ENCODE results near the gene ANP32E. TPM values are rescaled to one million over a fixed set of nuclear protein-coding genes. Genes with fewer than 3 reads are reported as not detected.
A peak's percentile ranks its signal among the peaks of the same experiment; 100 is the strongest.

ANP32E gene
- total RNA-seq, 1 donor, result 13.8 TPM

- peaks cover 24% of the 10 kb centered on the region for H3K36me3 ChIP-seq (ENCODE audit: insufficient read depth, low read length)
- peak overlapping the region; percentile 85 for H2AFZ ChIP-seq (ENCODE audit: low read length)
- H3K27ac ChIP-seq (ENCODE audit: low read depth, low read length), result peak overlapping the region; percentile 89
- peak overlapping the region; percentile 98 for H3K4me2 ChIP-seq (ENCODE audit: insufficient read depth, low read length)
- H4K20me1 ChIP-seq (ENCODE audit: insufficient read depth, low read length), result no peaks in the 10 kb centered on the region
- no peaks in the 10 kb centered on the region for H3K9me3 ChIP-seq (ENCODE audit: low read depth, low read length)
- H3K79me2 ChIP-seq (ENCODE audit: insufficient read depth, low read length), result peaks cover 12% of the 10 kb centered on the region
- DNase-seq (ENCODE audit: insufficient read length, low spot score, missing footprints), result no peak
- H3K27me3 ChIP-seq (ENCODE audit: insufficient read depth, low read length), result no peaks in the 10 kb centered on the region
- H3K4me1 ChIP-seq (ENCODE audit: insufficient read depth, low read length), result peaks cover 24% of the 10 kb centered on the region
- H3K4me3 ChIP-seq (ENCODE audit: insufficient read depth, low read length), result peak overlapping the region; percentile 90
- TF ChIP-seq CTCF (IDR thresholded peaks at IDR 0.05; ENCODE audit: extremely low read depth, low read depth, low read length), result peak; percentile 84
Measured at GRCh38 chr1:150281221-150281757, 45.4 kb upstream of the ANP32E start.

- Histone ChIP-seq H3K79me2 (ENCODE audit: insufficient read depth, low read length) (peaks cover 12% of the 10 kb centered on the region), H3K4me1 (ENCODE audit: insufficient read depth, low read length) (peaks cover 24% of the 10 kb centered on the region), H4K20me1 (ENCODE audit: insufficient read depth, low read length) (no peaks in the 10 kb centered on the region), H3K27me3 (ENCODE audit: insufficient read depth, low read length) (no peaks in the 10 kb centered on the region), H3K4me3 (ENCODE audit: insufficient read depth, low read length) (no peak overlapping the region), H3K27ac (ENCODE audit: low read depth, low read length) (no peak overlapping the region), H3K4me2 (ENCODE audit: insufficient read depth, low read length) (no peak overlapping the region), H2AFZ (ENCODE audit: low read length) (no peak overlapping the region), H3K36me3 (ENCODE audit: insufficient read depth, low read length) (peaks cover 30% of the 10 kb centered on the region), H3K9me3 (ENCODE audit: low read depth, low read length) (no peaks in the 10 kb centered on the region)
- TF ChIP-seq CTCF (IDR thresholded peaks at IDR 0.05; ENCODE audit: extremely low read depth, low read depth, low read length), result no peak
- DNase-seq (ENCODE audit: insufficient read length, low spot score, missing footprints), result no peak
Measured at GRCh38 chr1:150280138-150280707, 44.3 kb upstream of the ANP32E start.

- no peak for TF ChIP-seq CTCF (IDR thresholded peaks at IDR 0.05; ENCODE audit: extremely low read depth, low read depth, low read length)
- Histone ChIP-seq H3K4me1 (ENCODE audit: insufficient read depth, low read length) (peaks cover 28% of the 10 kb centered on the region), H4K20me1 (ENCODE audit: insufficient read depth, low read length) (no peaks in the 10 kb centered on the region), H3K4me3 (ENCODE audit: insufficient read depth, low read length) (peak overlapping the region; percentile 70), H3K27ac (ENCODE audit: low read depth, low read length) (peak overlapping the region; percentile 78), H3K4me2 (ENCODE audit: insufficient read depth, low read length) (peak overlapping the region; percentile 92), H3K9me3 (ENCODE audit: low read depth, low read length) (no peaks in the 10 kb centered on the region), H2AFZ (ENCODE audit: low read length) (peak overlapping the region; percentile 60), H3K36me3 (ENCODE audit: insufficient read depth, low read length) (peaks cover 12% of the 10 kb centered on the region), H3K79me2 (ENCODE audit: insufficient read depth, low read length) (peaks cover 15% of the 10 kb centered on the region), H3K27me3 (ENCODE audit: insufficient read depth, low read length) (no peaks in the 10 kb centered on the region)
- DNase-seq (ENCODE audit: insufficient read length, low spot score, missing footprints), result peak; percentile 86
Measured at GRCh38 chr1:150273311-150273710, 37.4 kb upstream of the ANP32E start.

GRCh38 chr1:150271291-150271959, 35.5 kb upstream of the ANP32E start:
- H3K36me3 ChIP-seq (ENCODE audit: insufficient read depth, low read length), result peaks cover 17% of the 10 kb centered on the region
- DNase-seq (ENCODE audit: insufficient read length, low spot score, missing footprints), result no peak
- H2AFZ ChIP-seq (ENCODE audit: low read length), result no peak overlapping the region
- no peak overlapping the region for H3K4me2 ChIP-seq (ENCODE audit: insufficient read depth, low read length)
- H3K79me2 ChIP-seq (ENCODE audit: insufficient read depth, low read length), result peaks cover 34% of the 10 kb centered on the region
- H4K20me1 ChIP-seq (ENCODE audit: insufficient read depth, low read length), result no peaks in the 10 kb centered on the region
- H3K27me3 ChIP-seq (ENCODE audit: insufficient read depth, low read length), result no peaks in the 10 kb centered on the region
- no peak overlapping the region for H3K4me3 ChIP-seq (ENCODE audit: insufficient read depth, low read length)
- no peak overlapping the region for H3K27ac ChIP-seq (ENCODE audit: low read depth, low read length)
- H3K9me3 ChIP-seq (ENCODE audit: low read depth, low read length), result no peaks in the 10 kb centered on the region
- no peak for TF ChIP-seq CTCF (IDR thresholded peaks at IDR 0.05; ENCODE audit: extremely low read depth, low read depth, low read length)
- H3K4me1 ChIP-seq (ENCODE audit: insufficient read depth, low read length), result peaks cover 39% of the 10 kb centered on the region

Measured in osteoblast (primary cell).